ENCODE data around the gene GSTA2. TPM values are rescaled to one million over a fixed set of nuclear protein-coding genes. Genes with fewer than 3 reads are reported as not detected.
"Not testable (repeated sequence)": the region's sequence is repeated elsewhere in the genome, so short reads cannot be mapped to it uniquely, and the experiment has no call there.

Gene GSTA2
- total RNA-seq, 1 donor from 2014 or later = not detected

DNA sequence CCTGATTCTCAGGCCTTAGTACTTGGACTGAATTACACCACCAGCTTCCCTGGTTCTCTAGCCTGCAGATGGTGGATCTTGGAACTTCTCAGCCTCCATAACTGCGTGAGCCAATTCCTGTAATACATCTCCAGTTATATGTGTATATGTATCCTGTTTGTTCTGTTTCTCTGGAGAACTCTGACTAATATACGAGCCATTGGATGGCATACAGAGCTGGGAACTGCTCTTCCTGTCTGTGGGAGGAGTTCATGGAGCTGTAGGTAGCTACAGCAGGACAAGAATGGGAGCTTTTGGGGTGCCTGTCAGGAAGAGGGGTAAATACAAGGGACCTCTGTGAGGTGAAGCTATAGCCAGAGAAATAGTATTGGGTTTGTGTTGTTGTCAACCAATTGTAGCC, 51.1 kb downstream of the GSTA2 start:
- DNase-seq (ENCODE audit: low read depth) = no peak
- TF ChIP-seq, protein P1, sequence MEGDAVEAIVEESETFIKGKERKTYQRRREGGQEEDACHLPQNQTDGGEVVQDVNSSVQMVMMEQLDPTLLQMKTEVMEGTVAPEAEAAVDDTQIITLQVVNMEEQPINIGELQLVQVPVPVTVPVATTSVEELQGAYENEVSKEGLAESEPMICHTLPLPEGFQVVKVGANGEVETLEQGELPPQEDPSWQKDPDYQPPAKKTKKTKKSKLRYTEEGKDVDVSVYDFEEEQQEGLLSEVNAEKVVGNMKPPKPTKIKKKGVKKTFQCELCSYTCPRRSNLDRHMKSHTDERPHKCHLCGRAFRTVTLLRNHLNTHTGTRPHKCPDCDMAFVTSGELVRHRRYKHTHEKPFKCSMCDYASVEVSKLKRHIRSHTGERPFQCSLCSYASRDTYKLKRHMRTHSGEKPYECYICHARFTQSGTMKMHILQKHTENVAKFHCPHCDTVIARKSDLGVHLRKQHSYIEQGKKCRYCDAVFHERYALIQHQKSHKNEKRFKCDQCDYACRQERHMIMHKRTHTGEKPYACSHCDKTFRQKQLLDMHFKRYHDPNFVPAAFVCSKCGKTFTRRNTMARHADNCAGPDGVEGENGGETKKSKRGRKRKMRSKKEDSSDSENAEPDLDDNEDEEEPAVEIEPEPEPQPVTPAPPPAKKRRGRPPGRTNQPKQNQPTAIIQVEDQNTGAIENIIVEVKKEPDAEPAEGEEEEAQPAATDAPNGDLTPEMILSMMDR (conservative IDR thresholded peaks at IDR 0.05; ENCODE audit: low read depth, low read length) = no peak

DNA sequence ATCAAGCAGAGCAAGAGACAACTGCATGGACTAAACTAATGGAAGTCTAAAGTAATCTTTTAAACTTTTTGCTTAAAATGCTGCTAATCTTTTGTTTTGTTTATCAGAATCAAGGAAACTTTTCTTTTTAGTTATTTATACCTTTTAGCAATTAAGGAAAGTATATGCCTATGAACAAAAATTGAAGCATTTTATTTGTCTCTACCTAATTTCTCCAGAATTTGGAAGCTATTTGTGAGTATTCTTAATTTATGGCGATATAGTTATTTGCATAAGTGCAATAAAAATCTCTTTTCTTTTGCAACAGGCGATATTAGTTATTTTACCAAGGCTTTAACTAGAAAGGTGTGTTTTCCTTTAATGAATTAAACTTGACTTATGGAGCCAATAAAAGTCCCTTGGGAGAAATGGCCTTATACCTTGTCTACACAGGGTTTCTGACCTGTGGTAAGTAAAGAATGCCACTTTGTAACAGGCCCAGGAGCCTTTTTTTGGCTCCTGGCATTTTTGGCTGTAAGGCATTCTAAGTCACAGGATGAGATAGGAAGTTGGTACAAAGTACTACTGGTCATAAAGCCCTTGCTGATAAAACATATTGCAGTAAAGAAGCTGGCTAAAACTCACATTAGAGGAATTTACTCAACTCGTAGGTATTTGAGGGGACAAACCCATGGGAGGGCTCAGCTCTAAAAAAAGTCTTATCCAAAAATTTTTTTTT, 55.2 kb downstream of the GSTA2 start:
- TF ChIP-seq, protein P1 (conservative IDR thresholded peaks at IDR 0.05; ENCODE audit: low read depth, low read length) = no peak
- no peak for DNase-seq (ENCODE audit: low read depth)

More for the DNA sequence above, 51.1 kb downstream of the GSTA2 start:
- H3K4me3 ChIP-seq (ENCODE audit: low read depth, low read length) = no peak overlapping the region

DNA sequence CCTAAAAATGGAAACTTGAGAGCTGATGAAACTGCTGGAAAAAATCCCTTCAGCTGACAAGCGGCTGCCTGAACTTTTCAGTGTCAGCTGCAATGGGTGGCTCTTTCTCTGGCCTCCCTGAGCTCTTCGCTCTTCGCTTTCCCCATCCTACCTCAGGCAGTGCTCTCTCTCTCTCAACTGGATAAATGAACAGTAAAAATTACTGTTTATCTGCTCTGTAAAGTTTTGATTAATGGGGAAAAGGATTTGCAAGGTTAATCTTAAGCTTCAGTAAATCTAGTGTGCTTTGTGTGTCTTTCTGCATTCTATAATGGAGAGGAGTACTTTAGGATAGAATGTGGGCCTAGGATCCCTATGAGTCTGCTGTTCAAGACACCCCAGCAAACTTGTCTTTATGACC, 57.3 kb downstream of the GSTA2 start:
- DNase-seq (ENCODE audit: low read depth) = no peak
- no peak overlapping the region for H3K4me3 ChIP-seq (ENCODE audit: low read depth, low read length)
- TF ChIP-seq, protein P1 (conservative IDR thresholded peaks at IDR 0.05; ENCODE audit: low read depth, low read length) = no peak

More for the DNA sequence above, 55.2 kb downstream of the GSTA2 start:
- no peak overlapping the region for H3K4me3 ChIP-seq (ENCODE audit: low read depth, low read length)

DNA sequence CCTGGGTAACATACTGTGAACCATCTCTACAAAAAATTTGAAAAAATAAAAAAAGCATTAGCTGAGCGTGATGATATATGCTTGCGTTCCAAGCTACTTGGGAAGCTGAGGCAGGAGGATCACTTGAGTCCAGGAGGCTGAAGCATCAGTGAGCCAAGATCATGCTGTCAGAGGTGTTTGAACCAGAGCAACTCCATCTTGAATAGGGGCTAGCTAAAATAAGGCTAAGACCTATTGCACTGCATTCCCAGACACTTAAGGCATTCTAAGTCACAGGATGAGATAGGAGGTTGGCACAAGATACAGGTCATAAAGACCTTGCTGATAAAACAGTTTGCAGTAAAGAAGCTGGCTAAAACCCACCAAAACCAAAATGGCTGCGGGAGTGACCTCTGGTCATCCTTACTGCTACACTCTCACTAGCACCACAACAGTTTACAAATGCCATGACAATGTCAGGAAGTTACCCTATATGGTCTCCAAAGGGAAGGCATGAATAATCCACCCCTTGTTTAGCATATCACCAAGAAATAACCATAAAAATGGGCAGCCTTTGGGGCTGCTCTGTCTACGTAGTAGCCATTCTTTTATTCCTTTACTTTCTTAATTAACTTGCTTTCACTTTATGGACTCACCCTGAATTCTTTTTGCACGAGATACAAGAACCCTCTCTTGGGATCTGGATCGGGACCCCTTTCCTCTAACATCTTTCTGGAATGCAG, 58.3 kb downstream of the GSTA2 start:
- H3K4me3 ChIP-seq (ENCODE audit: low read depth, low read length); DNase-seq (ENCODE audit: low read depth): not testable (repeated sequence)

DNA sequence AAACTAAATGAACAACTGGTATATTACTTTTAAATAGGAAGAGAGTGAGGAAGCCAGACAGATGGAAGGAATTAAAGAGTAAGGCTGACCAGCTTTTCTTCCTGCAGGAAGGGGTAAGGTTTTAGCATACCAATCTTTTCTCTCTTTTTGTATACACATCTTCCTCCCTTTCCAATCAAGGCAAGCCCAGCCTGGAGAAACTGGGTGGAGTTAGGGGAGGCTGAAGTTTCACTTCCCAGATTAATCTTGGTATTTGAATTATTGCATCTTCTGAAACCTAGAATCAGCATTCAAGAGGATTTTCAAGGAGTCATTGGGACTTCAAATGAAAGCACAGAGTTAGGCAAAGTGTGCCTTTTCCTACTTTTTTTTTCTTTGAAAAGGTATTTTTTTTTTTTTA, 59.2 kb downstream of the GSTA2 start:
- no peak for DNase-seq (ENCODE audit: low read depth)
- H3K4me3 ChIP-seq (ENCODE audit: low read depth, low read length) = no peak overlapping the region
- TF ChIP-seq, protein P1 (conservative IDR thresholded peaks at IDR 0.05; ENCODE audit: low read depth, low read length) = no peak

Other genes with a start within 250 kb of the GSTA2 start
- 16.3 and 19.2 TPM in 2 replicates for gene TRAM2, start 186.4 kb downstream of the GSTA2 start, total RNA-seq
- gene TMEM14A, start 92.4 kb downstream of the GSTA2 start, total RNA-seq = 51.8 and 61.6 TPM in 2 replicates
- not detected in 2 replicates for gene GSTA1, start 40.3 kb upstream of the GSTA2 start, total RNA-seq
- not detected in 2 replicates for gene GSTA5, start 77.3 kb upstream of the GSTA2 start, total RNA-seq
- gene GSTA3, start 146.2 kb upstream of the GSTA2 start, total RNA-seq = not detected in 2 replicates
- gene GSTA4, start 231.8 kb upstream of the GSTA2 start, total RNA-seq = 10.5 and 12.1 TPM in 2 replicates